ENCODE results near the gene SMARCD1. TPM values are rescaled to one million over a fixed set of nuclear protein-coding genes. Genes with fewer than 3 reads are reported as not detected.

Gene SMARCD1
- 29.9 and 39.5 TPM in 2 replicates for total RNA-seq (2012; rRNA removed)

GRCh38 chr12:50084775-50085614, at the start of gene SMARCD1:
SMARCD1 (plus strand) TSS chr12:50085342; CDS start chr12:50085370, 28 bp downstream.
- peak within 1 kb of the TSS; percentile 96 for H3K4me3 ChIP-seq (ENCODE audit: low read length)
- H3K9ac ChIP-seq (ENCODE audit: low read depth, low read length): peak within 1 kb of the TSS; percentile 91
- H3K9me3 ChIP-seq (replicated peaks; ENCODE audit: low read length): no peaks in the 10 kb centered on the region
- H3K36me3 ChIP-seq (ENCODE audit: insufficient read depth, low read length): peaks cover 30% of the 10 kb centered on the region
- H3K27me3 ChIP-seq (ENCODE audit: control insufficient read depth, insufficient read depth, low read length): no peaks in the 10 kb centered on the region
- peaks cover 25% of the 10 kb centered on the region for H3K4me1 ChIP-seq (ENCODE audit: control insufficient read depth, insufficient read depth, low read length)
- peak within 1 kb of the TSS; percentile 97 for H3K4me2 ChIP-seq (ENCODE audit: low read length)

- no peaks in the 10 kb centered on the region for H3K9me3 ChIP-seq (replicated peaks; ENCODE audit: low read length)
- no peak overlapping the region for H3K4me2 ChIP-seq (ENCODE audit: low read length)
- H3K27me3 ChIP-seq (ENCODE audit: control insufficient read depth, insufficient read depth, low read length): peaks cover 17% of the 10 kb centered on the region
- H3K4me3 ChIP-seq (ENCODE audit: low read length): no peak overlapping the region
- H3K36me3 ChIP-seq (ENCODE audit: insufficient read depth, low read length): no peaks in the 10 kb centered on the region
- H3K4me1 ChIP-seq (ENCODE audit: control insufficient read depth, insufficient read depth, low read length): no peaks in the 10 kb centered on the region
- H3K9ac ChIP-seq (ENCODE audit: low read depth, low read length): no peak overlapping the region
Observed at GRCh38 chr12:50038336-50038735, 46.8 kb upstream of the SMARCD1 start.

- H3K9me3 ChIP-seq (replicated peaks; ENCODE audit: low read length): no peaks in the 10 kb centered on the region
- no peak overlapping the region for H3K9ac ChIP-seq (ENCODE audit: low read depth, low read length)
- no peak overlapping the region for H3K4me3 ChIP-seq (ENCODE audit: low read length)
- H3K4me2 ChIP-seq (ENCODE audit: low read length): no peak overlapping the region
- H3K27me3 ChIP-seq (ENCODE audit: control insufficient read depth, insufficient read depth, low read length): peaks cover 17% of the 10 kb centered on the region
- no peaks in the 10 kb centered on the region for H3K36me3 ChIP-seq (ENCODE audit: insufficient read depth, low read length)
- no peaks in the 10 kb centered on the region for H3K4me1 ChIP-seq (ENCODE audit: control insufficient read depth, insufficient read depth, low read length)
Observed at GRCh38 chr12:50039151-50039835, 45.8 kb upstream of the SMARCD1 start.

- Histone ChIP-seq H3K4me3 (ENCODE audit: low read length) (no peak overlapping the region), H3K27me3 (ENCODE audit: control insufficient read depth, insufficient read depth, low read length) (peaks cover 17% of the 10 kb centered on the region), H3K4me1 (ENCODE audit: control insufficient read depth, insufficient read depth, low read length) (no peaks in the 10 kb centered on the region), H3K9ac (ENCODE audit: low read depth, low read length) (no peak overlapping the region), H3K4me2 (ENCODE audit: low read length) (no peak overlapping the region), H3K9me3 (replicated peaks; ENCODE audit: low read length) (no peaks in the 10 kb centered on the region), H3K36me3 (ENCODE audit: insufficient read depth, low read length) (no peaks in the 10 kb centered on the region)
Observed at GRCh38 chr12:50040657-50041056, 44.5 kb upstream of the SMARCD1 start.

- Histone ChIP-seq H3K27me3 (ENCODE audit: control insufficient read depth, insufficient read depth, low read length) (peaks cover 12% of the 10 kb centered on the region), H3K9me3 (replicated peaks; ENCODE audit: low read length) (no peaks in the 10 kb centered on the region), H3K4me3 (ENCODE audit: low read length) (no peak overlapping the region), H3K4me1 (ENCODE audit: control insufficient read depth, insufficient read depth, low read length) (no peaks in the 10 kb centered on the region), H3K36me3 (ENCODE audit: insufficient read depth, low read length) (no peaks in the 10 kb centered on the region), H3K4me2 (ENCODE audit: low read length) (no peak overlapping the region), H3K9ac (ENCODE audit: low read depth, low read length) (no peak overlapping the region)
Observed at GRCh38 chr12:50041062-50041860, 43.9 kb upstream of the SMARCD1 start.

GRCh38 chr12:50041962-50042361, 43.2 kb upstream of the SMARCD1 start:
- H3K4me1 ChIP-seq (ENCODE audit: control insufficient read depth, insufficient read depth, low read length): no peaks in the 10 kb centered on the region
- H3K27me3 ChIP-seq (ENCODE audit: control insufficient read depth, insufficient read depth, low read length): peaks cover 10% of the 10 kb centered on the region
- H3K36me3 ChIP-seq (ENCODE audit: insufficient read depth, low read length): no peaks in the 10 kb centered on the region
- no peak overlapping the region for H3K4me2 ChIP-seq (ENCODE audit: low read length)
- H3K9ac ChIP-seq (ENCODE audit: low read depth, low read length): no peak overlapping the region
- H3K4me3 ChIP-seq (ENCODE audit: low read length): no peak overlapping the region
- no peaks in the 10 kb centered on the region for H3K9me3 ChIP-seq (replicated peaks; ENCODE audit: low read length)

GRCh38 chr12:50042693-50043092, 42.4 kb upstream of the SMARCD1 start:
- Histone ChIP-seq H3K27me3 (ENCODE audit: control insufficient read depth, insufficient read depth, low read length) (peaks cover 17% of the 10 kb centered on the region), H3K4me3 (ENCODE audit: low read length) (no peak overlapping the region), H3K4me1 (ENCODE audit: control insufficient read depth, insufficient read depth, low read length) (no peaks in the 10 kb centered on the region), H3K4me2 (ENCODE audit: low read length) (no peak overlapping the region), H3K9ac (ENCODE audit: low read depth, low read length) (no peak overlapping the region), H3K36me3 (ENCODE audit: insufficient read depth, low read length) (no peaks in the 10 kb centered on the region), H3K9me3 (replicated peaks; ENCODE audit: low read length) (no peaks in the 10 kb centered on the region)

GRCh38 chr12:50043308-50043707, 41.8 kb upstream of the SMARCD1 start:
- H3K4me3 ChIP-seq (ENCODE audit: low read length): no peak overlapping the region
- no peaks in the 10 kb centered on the region for H3K9me3 ChIP-seq (replicated peaks; ENCODE audit: low read length)
- no peak overlapping the region for H3K9ac ChIP-seq (ENCODE audit: low read depth, low read length)
- H3K4me2 ChIP-seq (ENCODE audit: low read length): no peak overlapping the region
- H3K36me3 ChIP-seq (ENCODE audit: insufficient read depth, low read length): no peaks in the 10 kb centered on the region
- no peaks in the 10 kb centered on the region for H3K4me1 ChIP-seq (ENCODE audit: control insufficient read depth, insufficient read depth, low read length)
- H3K27me3 ChIP-seq (ENCODE audit: control insufficient read depth, insufficient read depth, low read length): peaks cover 20% of the 10 kb centered on the region

GRCh38 chr12:50043854-50044253, 41.3 kb upstream of the SMARCD1 start:
- Histone ChIP-seq H3K9ac (ENCODE audit: low read depth, low read length) (no peak overlapping the region), H3K4me2 (ENCODE audit: low read length) (no peak overlapping the region), H3K9me3 (replicated peaks; ENCODE audit: low read length) (no peaks in the 10 kb centered on the region), H3K27me3 (ENCODE audit: control insufficient read depth, insufficient read depth, low read length) (peaks cover 20% of the 10 kb centered on the region), H3K4me3 (ENCODE audit: low read length) (no peak overlapping the region), H3K4me1 (ENCODE audit: control insufficient read depth, insufficient read depth, low read length) (no peaks in the 10 kb centered on the region), H3K36me3 (ENCODE audit: insufficient read depth, low read length) (no peaks in the 10 kb centered on the region)

GRCh38 chr12:50047693-50048250, 37.4 kb upstream of the SMARCD1 start:
- H3K4me1 ChIP-seq (ENCODE audit: control insufficient read depth, insufficient read depth, low read length): peaks cover 5% of the 10 kb centered on the region
- H3K27me3 ChIP-seq (ENCODE audit: control insufficient read depth, insufficient read depth, low read length): peaks cover 44% of the 10 kb centered on the region
- no peaks in the 10 kb centered on the region for H3K9me3 ChIP-seq (replicated peaks; ENCODE audit: low read length)
- no peak overlapping the region for H3K9ac ChIP-seq (ENCODE audit: low read depth, low read length)
- no peak overlapping the region for H3K4me3 ChIP-seq (ENCODE audit: low read length)
- H3K4me2 ChIP-seq (ENCODE audit: low read length): no peak overlapping the region
- no peaks in the 10 kb centered on the region for H3K36me3 ChIP-seq (ENCODE audit: insufficient read depth, low read length)

Data from skeletal muscle satellite cell (primary cell).